ENCODE results near the gene PAMR1.

- no peak for TF ChIP-seq MBD2 (IDR thresholded peaks at IDR 0.05; ENCODE audit: borderline replicate concordance, low read depth)
- TF ChIP-seq ZNF174 (CRISPR knock-in tag; IDR thresholded peaks at IDR 0.05), result no peak
- TF ChIP-seq EP300 (IDR thresholded peaks at IDR 0.05; ENCODE audit: low read length), result no peak
These were observed 121.0 kb downstream of the PAMR1 start for GRCh38 chr11:35404388-35404775.

Measured in K562 (cell line).